ENCODE results near the gene CALR3. TPM values are rescaled to one million over a fixed set of nuclear protein-coding genes. Genes with fewer than 3 reads are reported as not detected.

CALR3 gene
- total RNA-seq, 2 experiments from 2014 or later: not detected

DNA sequence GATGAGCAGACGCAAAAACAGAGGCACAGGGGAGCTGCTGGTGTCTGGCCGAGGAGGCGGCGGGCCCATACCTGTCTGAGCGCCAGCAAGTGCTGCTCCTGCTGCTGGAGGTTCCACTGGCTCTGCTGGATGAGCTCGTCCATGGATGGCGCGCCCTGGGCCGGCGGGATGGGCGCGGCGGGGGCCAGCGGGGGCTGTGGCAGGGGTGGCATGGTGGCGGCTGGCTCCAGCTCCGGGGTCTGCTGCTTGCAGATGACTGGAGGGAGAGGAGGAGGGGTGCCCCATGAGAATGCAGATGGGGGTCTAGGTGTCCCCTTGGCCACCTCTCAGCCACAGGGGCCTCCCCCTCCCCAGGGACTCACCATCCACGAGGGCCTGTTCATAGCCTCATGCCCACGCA is 39.4 kb upstream of the CALR3 start:
- H3K27ac ChIP-seq (ENCODE audit: low read depth in 1 of 2, low read length in 2 of 2): peak overlapping the region in 1 of 2 donors; percentile 1
- CTCF ChIA-PET: no interaction called here
- H3K4me1 Mint-ChIP-seq (ENCODE audit: low read depth): peaks cover 12% of the 10 kb centered on the region
- peaks cover 80% of the 10 kb centered on the region for H3K36me3 ChIP-seq (ENCODE audit: insufficient read depth, low read length)
- DNase-seq: no peak
- H3K27me3 Mint-ChIP-seq: no peaks in the 10 kb centered on the region
- no peak overlapping the region for H3K4me3 Mint-ChIP-seq
- peaks cover 79% of the 10 kb centered on the region for H3K36me3 Mint-ChIP-seq (ENCODE audit: low read depth)
- TF ChIP-seq, protein P1, sequence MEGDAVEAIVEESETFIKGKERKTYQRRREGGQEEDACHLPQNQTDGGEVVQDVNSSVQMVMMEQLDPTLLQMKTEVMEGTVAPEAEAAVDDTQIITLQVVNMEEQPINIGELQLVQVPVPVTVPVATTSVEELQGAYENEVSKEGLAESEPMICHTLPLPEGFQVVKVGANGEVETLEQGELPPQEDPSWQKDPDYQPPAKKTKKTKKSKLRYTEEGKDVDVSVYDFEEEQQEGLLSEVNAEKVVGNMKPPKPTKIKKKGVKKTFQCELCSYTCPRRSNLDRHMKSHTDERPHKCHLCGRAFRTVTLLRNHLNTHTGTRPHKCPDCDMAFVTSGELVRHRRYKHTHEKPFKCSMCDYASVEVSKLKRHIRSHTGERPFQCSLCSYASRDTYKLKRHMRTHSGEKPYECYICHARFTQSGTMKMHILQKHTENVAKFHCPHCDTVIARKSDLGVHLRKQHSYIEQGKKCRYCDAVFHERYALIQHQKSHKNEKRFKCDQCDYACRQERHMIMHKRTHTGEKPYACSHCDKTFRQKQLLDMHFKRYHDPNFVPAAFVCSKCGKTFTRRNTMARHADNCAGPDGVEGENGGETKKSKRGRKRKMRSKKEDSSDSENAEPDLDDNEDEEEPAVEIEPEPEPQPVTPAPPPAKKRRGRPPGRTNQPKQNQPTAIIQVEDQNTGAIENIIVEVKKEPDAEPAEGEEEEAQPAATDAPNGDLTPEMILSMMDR (IDR thresholded peaks at IDR 0.05): no peak
- H3K9me3 Mint-ChIP-seq: no peaks in the 10 kb centered on the region
- POLR2A ChIA-PET: no interaction called here
- H3K4me3 ChIP-seq (ENCODE audit: low read length): no peak overlapping the region
- H3K27ac Mint-ChIP-seq: no peak overlapping the region
- no peaks in the 10 kb centered on the region for H3K27me3 ChIP-seq (ENCODE audit: control insufficient read depth in 1 of 2, insufficient read depth in 2 of 2, low read length in 2 of 2)
- peaks cover 27% of the 10 kb centered on the region for H3K4me1 ChIP-seq (ENCODE audit: insufficient read depth, low read length)
- no peaks in the 10 kb centered on the region for H3K9me3 ChIP-seq (ENCODE audit: control insufficient read depth in 1 of 2, insufficient read depth in 1 of 2, low read length in 2 of 2)
- no peak for ATAC-seq (ENCODE audit: poor library complexity)
- intact Hi-C loops (cut with DNase I, micrococcal nuclease): no loop called here

DNA sequence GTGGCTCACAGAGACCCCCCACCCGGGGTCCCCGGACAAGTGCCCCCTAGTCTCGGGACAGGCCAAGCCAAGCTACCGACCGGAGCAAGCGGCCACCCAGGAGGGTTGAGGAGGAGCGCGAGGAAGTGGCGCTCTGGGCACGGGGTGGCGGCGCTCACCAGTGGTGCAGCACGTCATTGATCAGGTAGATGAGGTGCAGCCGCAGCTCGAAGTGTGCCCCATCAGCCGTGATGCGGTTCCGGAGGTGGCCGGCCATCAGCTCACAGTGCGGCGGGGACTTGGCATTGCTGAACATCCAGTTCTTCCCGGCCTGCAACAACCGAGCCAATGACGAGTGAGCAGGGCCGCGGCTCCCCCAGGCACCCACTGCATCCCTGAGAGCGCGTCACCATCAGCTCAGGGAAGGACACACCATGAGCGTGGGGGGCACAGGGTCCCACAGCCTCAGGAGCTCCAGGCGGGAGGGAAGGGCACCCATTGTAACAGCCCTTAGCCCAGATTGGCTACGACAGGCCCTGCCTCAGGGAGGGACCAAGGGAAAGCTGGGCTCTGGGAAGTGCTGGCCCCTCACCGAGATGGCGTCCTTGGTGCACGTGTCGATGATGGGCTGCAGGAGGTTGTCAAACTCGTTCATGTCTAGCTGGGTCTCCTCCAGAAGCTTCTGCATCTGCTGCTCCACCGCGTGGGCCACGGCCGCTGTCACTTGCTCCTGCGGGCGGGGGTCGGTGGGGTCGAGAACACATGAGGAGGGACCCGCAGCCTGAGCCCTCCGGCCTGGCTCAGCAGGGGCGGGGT is 36.7 kb upstream of the CALR3 start:
- Histone ChIP-seq H3K27ac (ENCODE audit: low read depth in 1 of 2, low read length in 2 of 2) (no peak overlapping the region), H3K4me3 (ENCODE audit: low read length) (no peak overlapping the region), H3K4me1 (ENCODE audit: insufficient read depth, low read length) (peaks cover 4% of the 10 kb centered on the region), H3K36me3 (ENCODE audit: insufficient read depth, low read length) (peaks cover 85% of the 10 kb centered on the region), H3K27me3 (ENCODE audit: control insufficient read depth in 1 of 2, insufficient read depth in 2 of 2, low read length in 2 of 2) (no peaks in the 10 kb centered on the region), H3K9me3 (ENCODE audit: control insufficient read depth in 1 of 2, insufficient read depth in 1 of 2, low read length in 2 of 2) (no peaks in the 10 kb centered on the region)
- ChIA-PET CTCF (no interaction called here), POLR2A (interaction anchor here (1.0 to 1.6 kb wide), 2 partner anchors 12 to 55 kb away, joined by 3 read pairs; no protein-coding TSS in a partner anchor)
- intact Hi-C loops (cut with DNase I, micrococcal nuclease): no loop called here
- Mint-ChIP-seq H3K27ac (no peak overlapping the region), H3K9me3 (no peaks in the 10 kb centered on the region), H3K36me3 (ENCODE audit: low read depth) (peaks cover 84% of the 10 kb centered on the region), H3K27me3 (no peaks in the 10 kb centered on the region), H3K4me3 (no peak overlapping the region), H3K4me1 (ENCODE audit: low read depth) (no peaks in the 10 kb centered on the region)
- ATAC-seq (ENCODE audit: poor library complexity) (no peak), DNase-seq (no peak)
- TF ChIP-seq, protein P1 (IDR thresholded peaks at IDR 0.05): no peak

DNA sequence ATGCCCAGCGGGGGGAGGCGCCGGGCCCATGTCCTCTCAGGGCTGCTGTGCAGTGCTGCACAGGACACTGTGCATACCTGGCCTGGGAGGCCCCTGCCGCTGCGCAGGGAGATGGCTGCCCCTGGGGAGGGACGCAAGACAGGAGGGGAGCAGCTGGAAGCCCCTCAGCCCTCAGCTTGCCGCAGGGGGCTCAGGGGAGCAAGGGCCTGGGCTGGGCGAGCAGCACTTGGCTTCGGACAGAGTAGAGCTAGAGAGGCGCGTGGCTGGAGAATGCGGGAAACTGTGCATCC is 35.4 kb upstream of the CALR3 start:
- no peak overlapping the region for H3K27ac Mint-ChIP-seq
- ChIA-PET CTCF (no interaction called here), POLR2A (no interaction called here)
- H3K4me1 Mint-ChIP-seq (ENCODE audit: low read depth): no peaks in the 10 kb centered on the region
- Histone ChIP-seq H3K27me3 (ENCODE audit: control insufficient read depth in 1 of 2, insufficient read depth in 2 of 2, low read length in 2 of 2) (no peaks in the 10 kb centered on the region), H3K4me3 (ENCODE audit: low read length) (no peak overlapping the region), H3K36me3 (ENCODE audit: insufficient read depth, low read length) (peaks cover 93% of the 10 kb centered on the region), H3K4me1 (ENCODE audit: insufficient read depth, low read length) (no peaks in the 10 kb centered on the region), H3K27ac (ENCODE audit: low read depth in 1 of 2, low read length in 2 of 2) (no peak overlapping the region), H3K9me3 (ENCODE audit: control insufficient read depth in 1 of 2, insufficient read depth in 1 of 2, low read length in 2 of 2) (no peaks in the 10 kb centered on the region)
- no peaks in the 10 kb centered on the region for H3K27me3 Mint-ChIP-seq
- H3K36me3 Mint-ChIP-seq (ENCODE audit: low read depth): peaks cover 83% of the 10 kb centered on the region
- intact Hi-C loops (cut with DNase I, micrococcal nuclease): no loop called here
- DNase-seq (no peak), ATAC-seq (ENCODE audit: poor library complexity) (no peak)
- TF ChIP-seq, protein P1 (IDR thresholded peaks at IDR 0.05): no peak
- no peak overlapping the region for H3K4me3 Mint-ChIP-seq
- no peaks in the 10 kb centered on the region for H3K9me3 Mint-ChIP-seq

Measured in CD4-positive, alpha-beta T cell (primary cell).